ENCODE measurements around the gene SUPT16H. TPM values are rescaled to one million over a fixed set of nuclear protein-coding genes. Genes with fewer than 3 reads are reported as not detected.

The SUPT16H gene
- polyA plus RNA-seq, 1 donor from 2014 or later = 83.4 TPM

GRCh38 chr14:21384494-21384851 is 654 bp upstream of the SUPT16H start:
- H4K20me1 ChIP-seq (ENCODE audit: insufficient read depth) = no peaks in the 10 kb centered on the region
- H3K4me2 ChIP-seq (ENCODE audit: low read length) = peak overlapping the region; percentile 33
- peak overlapping the region; percentile 87 for H3K27ac ChIP-seq (ENCODE audit: low read length)
- H3F3A ChIP-seq (ENCODE audit: insufficient read depth, low read length, poor library complexity, severe bottlenecking) = peaks cover 4% of the 10 kb centered on the region
- H3K27me3 ChIP-seq (ENCODE audit: insufficient read depth, low read depth, low read length) = no peaks in the 10 kb centered on the region
- no peaks in the 10 kb centered on the region for H3K9me3 ChIP-seq (ENCODE audit: low read length)
- H3K79me2 ChIP-seq (replicated peaks; ENCODE audit: insufficient read depth, low read length) = peaks cover 41% of the 10 kb centered on the region
- peak overlapping the region; percentile 95 for H3K4me3 ChIP-seq (ENCODE audit: low read length)
- TF ChIP-seq CTCF (IDR thresholded peaks at IDR 0.05; ENCODE audit: poor library complexity, severe bottlenecking) (no peak), POLR2AphosphoS5 (IDR thresholded peaks at IDR 0.05) (peak; percentile 1)
- H3K9ac ChIP-seq (ENCODE audit: low read length) = peak overlapping the region; percentile 91
- no peaks in the 10 kb centered on the region for H3K9me2 ChIP-seq (ENCODE audit: insufficient read depth, low read length)
- no peaks in the 10 kb centered on the region for H3K36me3 ChIP-seq (ENCODE audit: insufficient read depth, low read length)
- peak overlapping the region; percentile 66 for H2AFZ ChIP-seq (ENCODE audit: low read depth, low read length)

GRCh38 chr14:21382886-21383847 is 652 bp downstream of the SUPT16H start:
- peak overlapping the region; percentile 66 for H2AFZ ChIP-seq (ENCODE audit: low read depth, low read length)
- peaks cover 5% of the 10 kb centered on the region for H4K20me1 ChIP-seq (ENCODE audit: insufficient read depth)
- H3K9me2 ChIP-seq (ENCODE audit: insufficient read depth, low read length) = no peaks in the 10 kb centered on the region
- H3F3A ChIP-seq (ENCODE audit: insufficient read depth, low read length, poor library complexity, severe bottlenecking) = peaks cover 4% of the 10 kb centered on the region
- H3K36me3 ChIP-seq (ENCODE audit: insufficient read depth, low read length) = no peaks in the 10 kb centered on the region
- H3K27ac ChIP-seq (ENCODE audit: low read length) = peak overlapping the region; percentile 87
- TF ChIP-seq TAF1 (IDR thresholded peaks at IDR 0.05; ENCODE audit: low read depth) (peak; percentile 35), POLR2AphosphoS5 (IDR thresholded peaks at IDR 0.05) (no peak), REST (IDR thresholded peaks at IDR 0.05; ENCODE audit: borderline replicate concordance) (no peak), EZH2 (IDR thresholded peaks at IDR 0.05; ENCODE audit: borderline replicate concordance, insufficient read depth, low read length, poor library complexity, severe bottlenecking) (no peak), EP300 (conservative IDR thresholded peaks at IDR 0.05; ENCODE audit: poor library complexity, severe bottlenecking) (no peak), CTCF (IDR thresholded peaks at IDR 0.05; ENCODE audit: poor library complexity, severe bottlenecking) (no peak), SMC3 (conservative IDR thresholded peaks at IDR 0.05; ENCODE audit: poor library complexity) (no peak), RAD21 (conservative IDR thresholded peaks at IDR 0.05) (peak; percentile 9), MXI1 (conservative IDR thresholded peaks at IDR 0.05; ENCODE audit: poor library complexity, severe bottlenecking) (no peak)
- H3K27me3 ChIP-seq (ENCODE audit: insufficient read depth, low read depth, low read length) = no peaks in the 10 kb centered on the region
- H3K9ac ChIP-seq (ENCODE audit: low read length) = peak overlapping the region; percentile 91
- H3K4me2 ChIP-seq (ENCODE audit: low read length) = peak overlapping the region; percentile 89
- peaks cover 55% of the 10 kb centered on the region for H3K79me2 ChIP-seq (replicated peaks; ENCODE audit: insufficient read depth, low read length)
- H3K4me3 ChIP-seq (ENCODE audit: low read length) = peak overlapping the region; percentile 95
- H3K9me3 ChIP-seq (ENCODE audit: low read length) = no peaks in the 10 kb centered on the region
